BLaER1 treated with 17β-estradiol and CSF1 and Interleukin-3, amounts not matched to agents 10 nM and 100 nM (cell line): Measurements from ENCODE around the gene KCTD1.
A peak's percentile ranks its signal among the peaks of the same experiment; 100 is the strongest.

Experiments
- H3K27ac ChIP-seq, 11 experiments: shearing (Covaris generic); formaldehyde crosslinking; 2 replicates each; pipeline ENCODE4 v1.8.1; 2022
- H3K27me3 ChIP-seq, 11 experiments: shearing (Covaris generic); formaldehyde crosslinking; 2 replicates each; pipeline ENCODE4 v1.8.1; 2022
- H3K36me3 ChIP-seq, 11 experiments: shearing (Covaris generic); formaldehyde crosslinking; 2 replicates each; pipeline ENCODE4 v1.8.1; 2022
- H3K4me1 ChIP-seq, 10 experiments: shearing (Covaris generic); formaldehyde crosslinking; 2 replicates each; pipeline ENCODE4 v1.8.1; 2022
- H3K4me2 ChIP-seq, 11 experiments: shearing (Covaris generic); formaldehyde crosslinking; 2 replicates each; pipeline ENCODE4 v1.8.1; 2022
- H3K4me3 ChIP-seq, 10 experiments: shearing (Covaris generic); formaldehyde crosslinking; 2 replicates each; pipeline ENCODE4 v1.8.1; 2022
- H3K9ac ChIP-seq, 11 experiments: shearing (Covaris generic); formaldehyde crosslinking; 2 replicates each; pipeline ENCODE4 v1.8.1; 2022
- H3K9me3 ChIP-seq, 11 experiments: shearing (Covaris generic); formaldehyde crosslinking; replicated peaks in 1 of 11; 2 replicates each; pipeline ENCODE4 v1.8.1; 2022
- H4K20me1 ChIP-seq, 11 experiments: shearing (Covaris generic); formaldehyde crosslinking; 2 replicates each; pipeline ENCODE4 v1.8.1; 2022
- Cebpa-rat ChIP-seq, 11 experiments: shearing (Covaris generic); IDR thresholded peaks; 2 replicates each; pipeline ENCODE4 v1.8.1; 2022

The KCTD1 gene

GRCh38 chr18:26459884-26460283, 88.5 kb downstream of the KCTD1 start:
- Histone ChIP-seq H3K4me1 (peaks cover 15 to 19% (median 16%) of the 10 kb centered on the region in 10 experiments), H4K20me1 (no peaks in the 10 kb centered on the region), H3K9ac (no peak overlapping the region), H3K4me2 (no peak overlapping the region), H3K36me3 (peaks cover 0 to 12% (median 3%) of the 10 kb centered on the region in 11 experiments; a peak in 10 of 22 replicates), H3K4me3 (no peak overlapping the region), H3K27me3 (no peaks in the 10 kb centered on the region), H3K27ac (no peak overlapping the region), H3K9me3 (no peaks in the 10 kb centered on the region)
- no peak for TF ChIP-seq Cebpa-rat (IDR thresholded peaks at IDR 0.05)

- Histone ChIP-seq H3K36me3 (peaks cover 0 to 15% (median 3%) of the 10 kb centered on the region in 11 experiments; a peak in 11 of 22 replicates), H3K4me2 (peak overlapping the region in 8 of 11 experiments; percentile 40 to 77 (median 60); a peak in 12 of 22 replicates), H3K27ac (peak overlapping the region in 7 of 11 experiments; percentile 24 to 58 (median 39); a peak in 12 of 22 replicates), H3K9ac (no peak overlapping the region), H3K9me3 (no peaks in the 10 kb centered on the region), H3K27me3 (no peaks in the 10 kb centered on the region), H3K4me1 (peaks cover 15 to 19% (median 16%) of the 10 kb centered on the region in 10 experiments), H4K20me1 (no peaks in the 10 kb centered on the region), H3K4me3 (no peak overlapping the region)
- TF ChIP-seq Cebpa-rat (IDR thresholded peaks at IDR 0.05) = no peak
Observed at GRCh38 chr18:26459340-26459739, 89.0 kb downstream of the KCTD1 start.

GRCh38 chr18:26458526-26459232, 89.7 kb downstream of the KCTD1 start:
- Histone ChIP-seq H3K27ac (peak overlapping the region in 9 of 11 experiments; percentile 9 to 58 (median 39); a peak in 13 of 22 replicates), H3K4me1 (peaks cover 15 to 19% (median 16%) of the 10 kb centered on the region in 10 experiments), H3K4me3 (no peak overlapping the region), H3K9ac (no peak overlapping the region), H3K27me3 (no peaks in the 10 kb centered on the region), H3K36me3 (peaks cover 0 to 18% (median 7%) of the 10 kb centered on the region in 11 experiments; a peak in 10 of 22 replicates), H3K9me3 (no peaks in the 10 kb centered on the region), H4K20me1 (no peaks in the 10 kb centered on the region), H3K4me2 (peak overlapping the region; percentile 40 to 77 (median 60))
- no peak for TF ChIP-seq Cebpa-rat (IDR thresholded peaks at IDR 0.05)

- peaks cover 0 to 18% (median 7%) of the 10 kb centered on the region in 11 experiments; a peak in 10 of 22 replicates for H3K36me3 ChIP-seq
- no peak overlapping the region for H3K4me3 ChIP-seq
- H3K9me3 ChIP-seq = no peaks in the 10 kb centered on the region
- H3K4me2 ChIP-seq = peak overlapping the region; percentile 40 to 77 (median 60)
- H3K4me1 ChIP-seq = peaks cover 15 to 19% (median 16%) of the 10 kb centered on the region in 10 experiments
- no peak overlapping the region for H3K9ac ChIP-seq
- peak overlapping the region in 8 of 11 experiments; percentile 24 to 58 (median 40); a peak in 14 of 22 replicates for H3K27ac ChIP-seq
- TF ChIP-seq Cebpa-rat (IDR thresholded peaks at IDR 0.05) = no peak
- no peaks in the 10 kb centered on the region for H3K27me3 ChIP-seq
- H4K20me1 ChIP-seq = no peaks in the 10 kb centered on the region
Observed at GRCh38 chr18:26457611-26458353, 90.6 kb downstream of the KCTD1 start.

- no peaks in the 10 kb centered on the region for H3K9me3 ChIP-seq
- TF ChIP-seq Cebpa-rat (IDR thresholded peaks at IDR 0.05) = no peak
- H3K27me3 ChIP-seq = no peaks in the 10 kb centered on the region
- no peaks in the 10 kb centered on the region for H4K20me1 ChIP-seq
- H3K4me2 ChIP-seq = no peak overlapping the region
- peaks cover 15 to 19% (median 16%) of the 10 kb centered on the region in 10 experiments for H3K4me1 ChIP-seq
- no peak overlapping the region for H3K4me3 ChIP-seq
- no peak overlapping the region for H3K27ac ChIP-seq
- H3K36me3 ChIP-seq = peaks cover 0 to 18% (median 7%) of the 10 kb centered on the region in 11 experiments; a peak in 10 of 22 replicates
- no peak overlapping the region for H3K9ac ChIP-seq
Observed at GRCh38 chr18:26457195-26457594, 91.2 kb downstream of the KCTD1 start.

GRCh38 chr18:26456070-26456491, 92.3 kb downstream of the KCTD1 start:
- H3K4me2 ChIP-seq = no peak overlapping the region
- no peak overlapping the region for H3K4me3 ChIP-seq
- peaks cover 15 to 19% (median 16%) of the 10 kb centered on the region in 10 experiments for H3K4me1 ChIP-seq
- H3K27me3 ChIP-seq = no peaks in the 10 kb centered on the region
- H3K9ac ChIP-seq = no peak overlapping the region
- peaks cover 0 to 18% (median 7%) of the 10 kb centered on the region in 11 experiments; a peak in 10 of 22 replicates for H3K36me3 ChIP-seq
- no peaks in the 10 kb centered on the region for H4K20me1 ChIP-seq
- TF ChIP-seq Cebpa-rat (IDR thresholded peaks at IDR 0.05) = no peak
- no peak overlapping the region for H3K27ac ChIP-seq
- no peaks in the 10 kb centered on the region for H3K9me3 ChIP-seq

GRCh38 chr18:26455639-26456038, 92.7 kb downstream of the KCTD1 start:
- Histone ChIP-seq H3K36me3 (peaks cover 0 to 18% (median 7%) of the 10 kb centered on the region in 11 experiments; a peak in 10 of 22 replicates), H3K4me1 (peaks cover 15 to 19% (median 16%) of the 10 kb centered on the region in 10 experiments)
- no peak for TF ChIP-seq Cebpa-rat (IDR thresholded peaks at IDR 0.05)

GRCh38 chr18:26454616-26455015, 93.7 kb downstream of the KCTD1 start:
- no peak for TF ChIP-seq Cebpa-rat (IDR thresholded peaks at IDR 0.05)
- no peaks in the 10 kb centered on the region for H3K9me3 ChIP-seq
- no peaks in the 10 kb centered on the region for H4K20me1 ChIP-seq
- no peak overlapping the region for H3K4me2 ChIP-seq
- H3K27ac ChIP-seq = no peak overlapping the region
- no peak overlapping the region for H3K4me3 ChIP-seq
- H3K9ac ChIP-seq = no peak overlapping the region
- H3K27me3 ChIP-seq = no peaks in the 10 kb centered on the region
- H3K4me1 ChIP-seq = peaks cover 15 to 19% (median 16%) of the 10 kb centered on the region in 10 experiments
- peaks cover 0 to 18% (median 7%) of the 10 kb centered on the region in 11 experiments; a peak in 10 of 22 replicates for H3K36me3 ChIP-seq

More at GRCh38 chr18:26455639-26456038, 92.7 kb downstream of the KCTD1 start:
- H3K9me3 ChIP-seq = no peaks in the 10 kb centered on the region
- no peaks in the 10 kb centered on the region for H4K20me1 ChIP-seq
- H3K27me3 ChIP-seq = no peaks in the 10 kb centered on the region
- no peak overlapping the region for H3K4me3 ChIP-seq
- H3K4me2 ChIP-seq = no peak overlapping the region
- no peak overlapping the region for H3K27ac ChIP-seq
- H3K9ac ChIP-seq = no peak overlapping the region

- H3K4me2 ChIP-seq = no peak overlapping the region
- no peak overlapping the region for H3K4me3 ChIP-seq
- TF ChIP-seq Cebpa-rat (IDR thresholded peaks at IDR 0.05) = no peak
Observed at GRCh38 chr18:26454192-26454591, 94.2 kb downstream of the KCTD1 start.

More at GRCh38 chr18:26454192-26454591, 94.2 kb downstream of the KCTD1 start:
- Histone ChIP-seq H3K9me3 (no peaks in the 10 kb centered on the region), H3K4me1 (peaks cover 14 to 17% (median 15%) of the 10 kb centered on the region in 10 experiments), H3K36me3 (peaks cover 0 to 17% (median 7%) of the 10 kb centered on the region in 11 experiments; a peak in 10 of 22 replicates), H3K9ac (no peak overlapping the region), H3K27ac (no peak overlapping the region), H3K27me3 (no peaks in the 10 kb centered on the region), H4K20me1 (no peaks in the 10 kb centered on the region)
